ENCODE results near the gene LRIG1.

The LRIG1 gene

GRCh38 chr3:66449411-66449974 is 51.3 kb downstream of the LRIG1 start:
- H3K4me1 ChIP-seq (ENCODE audit: low read length), result no peaks in the 10 kb centered on the region

GRCh38 chr3:66444146-66444644 is 56.6 kb downstream of the LRIG1 start:
- Histone ChIP-seq H3K27me3 (replicated peaks; ENCODE audit: insufficient read depth, low read length) (no peaks in the 10 kb centered on the region), H3K4me3 (ENCODE audit: low read length) (no peak overlapping the region), H3K9ac (ENCODE audit: low read length) (no peak overlapping the region), H3K9me3 (replicated peaks; ENCODE audit: insufficient read depth, low read length) (no peaks in the 10 kb centered on the region), H3F3A (ENCODE audit: insufficient read depth, low read length) (no peaks in the 10 kb centered on the region), H3K79me2 (ENCODE audit: low read length) (peaks cover 53% of the 10 kb centered on the region), H3K36me3 (replicated peaks; ENCODE audit: insufficient read depth, low read length) (no peaks in the 10 kb centered on the region), H3K27ac (ENCODE audit: low read length) (no peak overlapping the region), H3K4me2 (ENCODE audit: low read depth, low read length) (no peak overlapping the region), H3K9me2 (replicated peaks; ENCODE audit: insufficient read depth, low read length) (no peaks in the 10 kb centered on the region), H2AFZ (ENCODE audit: low read length) (no peak overlapping the region), H3K4me1 (ENCODE audit: low read length) (no peaks in the 10 kb centered on the region), H4K20me1 (ENCODE audit: insufficient read depth, low read length) (no peaks in the 10 kb centered on the region)
- TF ChIP-seq EZH2 (optimal IDR thresholded peaks at IDR 0.05; ENCODE audit: low read depth, low read length) (no peak), EZH2phosphoT487 (IDR thresholded peaks at IDR 0.05; ENCODE audit: low read length) (no peak), CTCF (IDR thresholded peaks at IDR 0.05; ENCODE audit: low read length) (no peak)
- no peak for DNase-seq

More at GRCh38 chr3:66449411-66449974, 51.3 kb downstream of the LRIG1 start:
- no peaks in the 10 kb centered on the region for H3K9me3 ChIP-seq (replicated peaks; ENCODE audit: insufficient read depth, low read length)
- H2AFZ ChIP-seq (ENCODE audit: low read length), result no peak overlapping the region
- H3K27me3 ChIP-seq (replicated peaks; ENCODE audit: insufficient read depth, low read length), result no peaks in the 10 kb centered on the region
- no peaks in the 10 kb centered on the region for H3K36me3 ChIP-seq (replicated peaks; ENCODE audit: insufficient read depth, low read length)
- H4K20me1 ChIP-seq (ENCODE audit: insufficient read depth, low read length), result no peaks in the 10 kb centered on the region
- no peaks in the 10 kb centered on the region for H3K9me2 ChIP-seq (replicated peaks; ENCODE audit: insufficient read depth, low read length)
- no peaks in the 10 kb centered on the region for H3F3A ChIP-seq (ENCODE audit: insufficient read depth, low read length)
- no peak for TF ChIP-seq EZH2phosphoT487 (IDR thresholded peaks at IDR 0.05; ENCODE audit: low read length)
- TF ChIP-seq EZH2 (optimal IDR thresholded peaks at IDR 0.05; ENCODE audit: low read depth, low read length), result no peak
- no peak for TF ChIP-seq CTCF (IDR thresholded peaks at IDR 0.05; ENCODE audit: low read length)
- no peak overlapping the region for H3K27ac ChIP-seq (ENCODE audit: low read length)
- H3K4me2 ChIP-seq (ENCODE audit: low read depth, low read length), result no peak overlapping the region
- peaks cover 81% of the 10 kb centered on the region for H3K79me2 ChIP-seq (ENCODE audit: low read length)
- no peak for DNase-seq
- no peak overlapping the region for H3K9ac ChIP-seq (ENCODE audit: low read length)
- H3K4me3 ChIP-seq (ENCODE audit: low read length), result no peak overlapping the region

DNA sequence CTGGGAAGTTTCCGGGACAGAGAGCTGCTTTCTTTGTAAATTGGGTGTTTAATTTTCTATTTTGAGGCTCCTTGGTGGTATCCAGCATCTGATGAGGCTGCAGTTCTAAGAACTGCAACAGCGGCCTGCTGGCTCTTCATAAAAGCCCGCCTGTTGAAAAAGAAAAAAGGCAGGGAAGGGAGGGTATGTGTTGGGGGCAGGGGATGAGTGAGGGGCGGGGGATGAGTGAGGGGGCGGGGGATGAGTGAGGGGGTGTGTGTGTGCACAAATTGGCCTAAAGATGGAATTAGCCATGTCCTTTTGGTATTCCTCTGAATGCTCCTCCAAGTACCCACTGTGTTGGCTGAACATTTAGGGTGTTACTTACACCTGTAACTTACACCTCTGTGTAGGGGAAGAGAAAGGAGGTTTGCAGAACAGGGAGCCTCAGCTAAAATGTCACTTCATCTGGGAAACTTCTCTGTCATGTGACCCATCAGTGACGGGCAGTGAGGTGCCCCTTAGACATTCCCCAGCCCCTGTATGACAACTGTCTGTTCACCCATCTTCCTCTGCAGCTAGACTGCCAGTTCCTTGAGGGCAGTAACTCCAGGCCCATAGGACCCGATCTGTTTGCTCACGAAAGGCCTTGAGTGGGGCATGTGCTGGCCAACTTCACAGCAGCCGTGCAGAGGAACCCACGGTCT is 57.6 kb downstream of the LRIG1 start:
- H3K9ac ChIP-seq (ENCODE audit: low read length), result no peak overlapping the region
- no peaks in the 10 kb centered on the region for H3K4me1 ChIP-seq (ENCODE audit: low read length)
- no peaks in the 10 kb centered on the region for H3K9me2 ChIP-seq (replicated peaks; ENCODE audit: insufficient read depth, low read length)
- no peak overlapping the region for H2AFZ ChIP-seq (ENCODE audit: low read length)
- DNase-seq, result no peak
- no peaks in the 10 kb centered on the region for H3K27me3 ChIP-seq (replicated peaks; ENCODE audit: insufficient read depth, low read length)
- no peaks in the 10 kb centered on the region for H3F3A ChIP-seq (ENCODE audit: insufficient read depth, low read length)
- peaks cover 53% of the 10 kb centered on the region for H3K79me2 ChIP-seq (ENCODE audit: low read length)
- H3K27ac ChIP-seq (ENCODE audit: low read length), result no peak overlapping the region
- no peak overlapping the region for H3K4me2 ChIP-seq (ENCODE audit: low read depth, low read length)
- H3K9me3 ChIP-seq (replicated peaks; ENCODE audit: insufficient read depth, low read length), result no peaks in the 10 kb centered on the region
- no peaks in the 10 kb centered on the region for H4K20me1 ChIP-seq (ENCODE audit: insufficient read depth, low read length)
- TF ChIP-seq CTCF (IDR thresholded peaks at IDR 0.05; ENCODE audit: low read length) (no peak), EZH2 (optimal IDR thresholded peaks at IDR 0.05; ENCODE audit: low read depth, low read length) (no peak), EZH2phosphoT487 (IDR thresholded peaks at IDR 0.05; ENCODE audit: low read length) (no peak)
- no peak overlapping the region for H3K4me3 ChIP-seq (ENCODE audit: low read length)
- no peaks in the 10 kb centered on the region for H3K36me3 ChIP-seq (replicated peaks; ENCODE audit: insufficient read depth, low read length)

Measured in MM.1S (cell line).